A549 (cell line): ENCODE results near the gene DENND4B.

Source experiments
- EP300 ChIP-seq, 2 experiments: fragments of >200 bp; sonication (Bioruptor Twin); formaldehyde crosslinking; IDR thresholded peaks; 2 replicates in 1 of 2; 3 replicates in 1 of 2; pipeline ENCODE4 v1.6.1; 2016 to 2017
- ESRRA ChIP-seq: fragments of 150-350 bp; IDR thresholded peaks from 2 replicates; pipeline ENCODE4 v1.6.1; 2014; ENCODE audit warnings: mild to moderate bottlenecking, low read length, borderline replicate concordance
- MAX ChIP-seq: IDR thresholded peaks from 2 replicates; pipeline ENCODE4 v1.6.1; 2012
- NFE2L2 ChIP-seq: fragments of 150-350 bp; conservative IDR thresholded peaks from 2 replicates; pipeline ENCODE4 v1.6.1; 2014; ENCODE audit warnings: low read length
- NPAS2 ChIP-seq: fragments of 250-450 bp; sonication (Bioruptor Pico); IDR thresholded peaks from 2 replicates; pipeline ENCODE4 v1.8.0; 2022; ENCODE audit warnings: mild to moderate bottlenecking, moderate library complexity, borderline replicate concordance
- POLR2A ChIP-seq: IDR thresholded peaks from 2 replicates; pipeline ENCODE4 v1.6.1; 2012; ENCODE audit warnings: mild to moderate bottlenecking, low read length
- TF ChIP-seq, protein P1 (sequence below): fragments of >200 bp; sonication (Bioruptor Twin); formaldehyde crosslinking; IDR thresholded peaks from 3 replicates; pipeline ENCODE4 v1.5.1; 2016

DNA sequence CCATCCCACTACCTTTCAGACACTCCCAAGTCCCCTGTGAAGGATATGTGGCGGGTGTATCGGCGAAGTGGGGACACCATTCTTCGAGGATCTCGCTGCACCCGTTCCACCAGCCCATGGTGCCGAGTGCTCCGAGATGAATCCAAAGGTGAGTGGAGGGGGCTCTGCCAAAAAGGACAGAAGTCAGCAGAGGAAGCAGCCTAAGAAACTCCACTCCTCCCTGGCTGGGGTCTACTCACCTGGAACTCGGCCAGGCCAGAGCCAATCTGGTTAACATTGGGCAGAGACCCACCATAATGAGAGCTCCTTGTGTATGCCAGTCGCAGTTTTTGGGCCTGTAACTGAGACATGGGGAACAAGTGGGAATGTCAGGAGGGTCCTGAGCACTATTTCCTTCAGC, 8.3 kb upstream of the DENND4B start:
- TF ChIP-seq, protein P1, sequence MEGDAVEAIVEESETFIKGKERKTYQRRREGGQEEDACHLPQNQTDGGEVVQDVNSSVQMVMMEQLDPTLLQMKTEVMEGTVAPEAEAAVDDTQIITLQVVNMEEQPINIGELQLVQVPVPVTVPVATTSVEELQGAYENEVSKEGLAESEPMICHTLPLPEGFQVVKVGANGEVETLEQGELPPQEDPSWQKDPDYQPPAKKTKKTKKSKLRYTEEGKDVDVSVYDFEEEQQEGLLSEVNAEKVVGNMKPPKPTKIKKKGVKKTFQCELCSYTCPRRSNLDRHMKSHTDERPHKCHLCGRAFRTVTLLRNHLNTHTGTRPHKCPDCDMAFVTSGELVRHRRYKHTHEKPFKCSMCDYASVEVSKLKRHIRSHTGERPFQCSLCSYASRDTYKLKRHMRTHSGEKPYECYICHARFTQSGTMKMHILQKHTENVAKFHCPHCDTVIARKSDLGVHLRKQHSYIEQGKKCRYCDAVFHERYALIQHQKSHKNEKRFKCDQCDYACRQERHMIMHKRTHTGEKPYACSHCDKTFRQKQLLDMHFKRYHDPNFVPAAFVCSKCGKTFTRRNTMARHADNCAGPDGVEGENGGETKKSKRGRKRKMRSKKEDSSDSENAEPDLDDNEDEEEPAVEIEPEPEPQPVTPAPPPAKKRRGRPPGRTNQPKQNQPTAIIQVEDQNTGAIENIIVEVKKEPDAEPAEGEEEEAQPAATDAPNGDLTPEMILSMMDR = no peak
- TF ChIP-seq EP300 (IDR thresholded peaks at IDR 0.05) (no peak), NPAS2 (CRISPR knock-in tag) (no peak), NFE2L2 (no peak), MAX (no peak), POLR2A (no peak), ESRRA (no peak)
